ENCODE data around the gene ACTL7A. TPM values are rescaled to one million over a fixed set of nuclear protein-coding genes. Genes with fewer than 3 reads are reported as not detected.

Gene ACTL7A
- total RNA-seq, 4 donors from 2014 or later = not detected

DNA sequence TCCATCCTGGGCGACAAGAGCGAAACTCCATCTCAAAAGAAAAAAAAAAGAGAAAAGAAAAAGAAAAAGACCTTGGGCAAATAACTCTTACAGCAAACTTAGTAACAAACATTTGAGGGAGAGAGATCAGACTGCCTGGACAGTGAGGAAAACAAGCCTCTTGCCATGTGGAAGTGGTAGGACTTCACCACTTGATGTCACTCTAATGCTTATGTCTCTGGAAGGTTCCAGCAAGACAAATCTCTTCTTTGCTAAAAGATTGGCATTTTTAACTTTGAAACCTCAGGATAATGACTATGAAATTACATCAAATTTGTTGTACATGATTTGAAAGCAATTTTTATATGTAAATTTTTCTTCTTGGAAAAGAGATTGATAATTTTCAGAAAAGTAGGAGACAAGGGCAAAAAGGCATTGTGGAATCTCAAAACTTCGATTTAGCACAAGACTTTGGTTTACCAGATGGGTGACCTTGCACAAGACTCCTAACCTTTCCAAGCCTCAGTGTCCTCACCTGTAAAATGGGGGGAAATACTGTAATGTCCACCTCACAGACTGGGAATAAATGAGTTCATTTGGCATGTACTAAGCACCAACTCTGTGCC lies 11.7 kb upstream of the ACTL7A start:
- H3K36me3 ChIP-seq = no peaks in the 10 kb centered on the region
- DNase-seq (ENCODE audit: low spot score in 2 of 2) = no peak
- no peaks in the 10 kb centered on the region for H3K9me3 ChIP-seq
- TF ChIP-seq POLR2AphosphoS5 (IDR thresholded peaks at IDR 0.05) = no peak
- TF ChIP-seq, protein P1, sequence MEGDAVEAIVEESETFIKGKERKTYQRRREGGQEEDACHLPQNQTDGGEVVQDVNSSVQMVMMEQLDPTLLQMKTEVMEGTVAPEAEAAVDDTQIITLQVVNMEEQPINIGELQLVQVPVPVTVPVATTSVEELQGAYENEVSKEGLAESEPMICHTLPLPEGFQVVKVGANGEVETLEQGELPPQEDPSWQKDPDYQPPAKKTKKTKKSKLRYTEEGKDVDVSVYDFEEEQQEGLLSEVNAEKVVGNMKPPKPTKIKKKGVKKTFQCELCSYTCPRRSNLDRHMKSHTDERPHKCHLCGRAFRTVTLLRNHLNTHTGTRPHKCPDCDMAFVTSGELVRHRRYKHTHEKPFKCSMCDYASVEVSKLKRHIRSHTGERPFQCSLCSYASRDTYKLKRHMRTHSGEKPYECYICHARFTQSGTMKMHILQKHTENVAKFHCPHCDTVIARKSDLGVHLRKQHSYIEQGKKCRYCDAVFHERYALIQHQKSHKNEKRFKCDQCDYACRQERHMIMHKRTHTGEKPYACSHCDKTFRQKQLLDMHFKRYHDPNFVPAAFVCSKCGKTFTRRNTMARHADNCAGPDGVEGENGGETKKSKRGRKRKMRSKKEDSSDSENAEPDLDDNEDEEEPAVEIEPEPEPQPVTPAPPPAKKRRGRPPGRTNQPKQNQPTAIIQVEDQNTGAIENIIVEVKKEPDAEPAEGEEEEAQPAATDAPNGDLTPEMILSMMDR (IDR thresholded peaks at IDR 0.05) = no peak
- no peak for TF ChIP-seq EP300 (IDR thresholded peaks at IDR 0.05)
- no peak for TF ChIP-seq POLR2A (IDR thresholded peaks at IDR 0.05)
- no peak overlapping the region for H3K27ac ChIP-seq
- peaks cover 2% of the 10 kb centered on the region for H3K4me1 ChIP-seq
- H3K4me3 ChIP-seq = no peak overlapping the region
- H3K27me3 ChIP-seq = no peaks in the 10 kb centered on the region
- WGBS = over 99% methylated on average over 3 of the region's 3 CpGs

DNA sequence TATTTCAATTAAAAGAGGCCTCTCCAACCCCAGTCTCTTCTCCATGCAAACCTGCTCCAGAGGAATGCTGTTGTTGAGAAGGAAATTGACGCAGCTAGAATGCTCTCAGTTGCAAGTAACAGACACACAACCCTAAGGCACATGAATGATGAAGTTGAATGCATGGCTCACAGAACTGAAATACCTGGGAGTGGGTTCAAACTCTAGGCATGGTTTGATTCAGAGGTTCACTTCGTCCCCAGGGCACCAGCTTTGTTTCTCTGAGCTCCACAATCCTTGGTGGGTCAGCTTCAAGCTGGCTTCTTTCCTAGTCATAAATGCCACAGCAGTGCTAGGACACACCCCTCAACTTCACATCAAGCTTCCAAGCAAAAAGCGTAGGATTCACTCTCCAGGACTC lies 10.9 kb upstream of the ACTL7A start:
- WGBS = 75% methylated on average over 3 of the region's 3 CpGs
- H3K27ac ChIP-seq = no peak overlapping the region
- H3K27me3 ChIP-seq = no peaks in the 10 kb centered on the region
- H3K4me3 ChIP-seq = no peak overlapping the region
- no peaks in the 10 kb centered on the region for H3K9me3 ChIP-seq
- DNase-seq (ENCODE audit: low spot score in 2 of 2) = no peak
- TF ChIP-seq POLR2A (IDR thresholded peaks at IDR 0.05) (no peak), POLR2AphosphoS5 (IDR thresholded peaks at IDR 0.05) (no peak), EP300 (IDR thresholded peaks at IDR 0.05) (no peak)
- TF ChIP-seq, protein P1 (IDR thresholded peaks at IDR 0.05) = no peak
- H3K36me3 ChIP-seq = no peaks in the 10 kb centered on the region
- no peaks in the 10 kb centered on the region for H3K4me1 ChIP-seq

DNA sequence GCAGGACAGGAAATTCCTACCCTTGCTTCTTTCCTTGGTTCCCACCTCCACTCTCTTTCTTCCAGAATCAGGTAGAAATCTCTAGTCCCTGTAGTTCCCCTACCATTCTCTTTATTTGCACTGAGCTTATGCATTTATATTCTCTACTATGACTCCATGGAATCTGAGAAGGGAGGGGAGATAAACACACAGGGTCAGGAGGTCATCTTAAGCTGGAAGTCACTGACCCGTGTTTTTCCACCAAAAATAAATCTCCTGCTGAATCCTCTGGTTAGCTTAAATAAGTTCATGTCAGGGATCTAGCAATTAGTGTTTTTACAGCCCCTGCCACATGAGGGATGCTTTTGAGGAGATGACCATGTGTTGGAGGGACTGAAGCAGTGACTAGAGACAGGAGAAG lies 10.0 kb upstream of the ACTL7A start:
- Histone ChIP-seq H3K36me3 (no peaks in the 10 kb centered on the region), H3K9me3 (no peaks in the 10 kb centered on the region), H3K4me3 (no peak overlapping the region), H3K27ac (no peak overlapping the region), H3K4me1 (no peaks in the 10 kb centered on the region), H3K27me3 (no peaks in the 10 kb centered on the region)
- no peak for DNase-seq (ENCODE audit: low spot score in 2 of 2)
- TF ChIP-seq, protein P1 (IDR thresholded peaks at IDR 0.05) = no peak
- TF ChIP-seq EP300 (IDR thresholded peaks at IDR 0.05) = no peak
- WGBS = 52% methylated on average over 1 of the region's 1 CpG

DNA sequence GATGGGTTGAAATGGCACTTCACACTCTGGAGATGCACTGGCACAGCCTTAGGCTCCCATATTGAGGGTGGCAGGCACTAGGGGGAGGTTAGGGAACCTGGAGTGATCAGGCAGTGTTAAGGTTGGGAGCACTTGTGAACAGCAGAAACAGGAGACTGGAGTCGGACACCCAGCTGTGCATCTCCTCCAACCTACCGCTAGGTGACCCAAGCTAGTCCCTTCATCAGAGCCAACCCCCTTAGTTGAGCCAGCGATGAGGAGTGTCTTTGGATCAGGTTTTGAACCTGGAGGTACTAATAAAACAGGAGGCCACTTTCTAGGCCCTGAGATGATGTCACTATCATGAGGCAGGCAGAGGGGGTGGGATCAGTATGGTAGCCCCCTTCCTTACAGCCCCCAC lies 8.0 kb upstream of the ACTL7A start:
- no peaks in the 10 kb centered on the region for H3K4me1 ChIP-seq
- no peak for TF ChIP-seq EP300 (IDR thresholded peaks at IDR 0.05)
- no peak for TF ChIP-seq POLR2A (IDR thresholded peaks at IDR 0.05)
- no peak for TF ChIP-seq POLR2AphosphoS5 (IDR thresholded peaks at IDR 0.05)
- TF ChIP-seq, protein P1 (IDR thresholded peaks at IDR 0.05) = no peak
- no peaks in the 10 kb centered on the region for H3K27me3 ChIP-seq
- H3K9me3 ChIP-seq = no peaks in the 10 kb centered on the region
- no peaks in the 10 kb centered on the region for H3K36me3 ChIP-seq
- H3K27ac ChIP-seq = no peak overlapping the region
- DNase-seq (ENCODE audit: low spot score in 2 of 2) = no peak
- no peak overlapping the region for H3K4me3 ChIP-seq
- 92% methylated on average over 3 of the region's 3 CpGs for WGBS

DNA sequence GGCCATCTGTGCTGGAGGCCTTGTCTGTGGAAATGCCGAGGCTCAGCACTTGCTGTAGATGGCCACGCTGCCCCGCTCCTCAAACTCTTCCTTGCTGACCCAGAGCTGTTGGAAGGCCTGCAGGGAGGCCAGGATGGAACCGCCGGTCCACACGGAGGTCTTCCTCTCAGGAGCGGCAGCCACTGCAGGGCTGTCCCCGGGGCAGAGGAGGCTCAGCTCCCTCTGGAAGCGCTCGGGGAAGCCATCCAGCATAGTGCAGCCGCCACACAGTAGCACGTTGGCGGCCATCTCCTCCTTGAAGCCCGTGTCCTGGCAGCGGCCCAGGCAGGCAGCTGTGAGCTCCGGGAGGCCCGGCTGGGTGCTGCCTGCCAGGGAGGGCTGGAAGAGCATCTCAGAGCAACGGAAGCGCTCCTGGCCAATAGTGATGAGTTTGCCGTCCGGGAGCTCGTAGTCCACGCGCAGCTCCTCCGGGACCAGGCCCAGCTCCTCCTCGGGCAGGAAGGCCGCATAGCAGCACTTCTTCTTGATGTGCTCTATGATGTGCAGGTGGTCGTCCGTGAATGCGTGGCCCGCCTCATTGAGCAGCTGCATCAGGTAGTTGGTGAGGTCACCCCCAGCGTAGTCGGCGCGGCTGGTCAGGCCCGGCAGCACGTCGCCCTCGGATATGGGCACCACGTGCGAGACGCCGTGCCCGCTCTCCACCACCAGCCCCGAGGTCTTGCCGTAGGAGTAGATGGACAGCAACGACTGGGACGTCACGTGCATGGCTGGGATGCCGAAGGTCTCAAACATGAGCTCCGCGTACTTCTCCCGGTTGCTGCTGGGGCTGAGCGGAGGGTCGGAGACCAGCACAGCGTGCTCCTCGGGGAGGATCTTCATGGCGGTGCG lies 7.2 kb upstream of the ACTL7A start:
- no peaks in the 10 kb centered on the region for H3K27me3 ChIP-seq
- 96% methylated on average over 3 of the region's 59 CpGs for WGBS
- H3K4me3 ChIP-seq = no peak overlapping the region
- peaks cover 6% of the 10 kb centered on the region for H3K4me1 ChIP-seq
- H3K36me3 ChIP-seq = no peaks in the 10 kb centered on the region
- H3K27ac ChIP-seq = no peak overlapping the region
- H3K9me3 ChIP-seq = no peaks in the 10 kb centered on the region
- TF ChIP-seq, protein P1 (IDR thresholded peaks at IDR 0.05) = no peak
- no peak for DNase-seq (ENCODE audit: low spot score in 2 of 2)
